SJSA1 (cell line): ENCODE measurements around the gene FLVCR2. TPM values are rescaled to one million over a fixed set of nuclear protein-coding genes. Genes with fewer than 3 reads are reported as not detected.
A peak's percentile ranks its signal among the peaks of the same experiment; 100 is the strongest.

Experiments used
- DNase-seq, 2 experiments: peaks; one replicate each; pipeline ENCODE4 v3.0.0-alpha.2; 2015 to 2020; ENCODE audit warnings: low spot score in 2 of 2, low read depth in 1 of 2
- H3K27ac ChIP-seq: fragments of 250-450 bp; sonication (Bioruptor Pico); 2 replicates; pipeline ENCODE4 v1.5.1; 2020; ENCODE audit warnings: mild to moderate bottlenecking, moderate library complexity
- H3K27me3 ChIP-seq: fragments of 250-450 bp; sonication (Bioruptor Pico); replicated peaks from 2 replicates; pipeline ENCODE4 v1.5.1; 2020; ENCODE audit warnings: mild to moderate bottlenecking, moderate library complexity
- H3K36me3 ChIP-seq: fragments of 250-450 bp; sonication (Bioruptor Pico); 2 replicates; pipeline ENCODE4 v1.5.1; 2020; ENCODE audit warnings: mild to moderate bottlenecking
- H3K4me1 ChIP-seq: fragments of 250-450 bp; sonication (Bioruptor Pico); replicated peaks from 2 replicates; pipeline ENCODE4 v1.6.1; 2021; ENCODE audit warnings: mild to moderate bottlenecking
- H3K4me3 ChIP-seq: fragments of 250-450 bp; sonication (Bioruptor Pico); 2 replicates; pipeline ENCODE4 v1.5.1; 2020; ENCODE audit warnings: mild to moderate bottlenecking
- H3K9me3 ChIP-seq: fragments of 250-450 bp; sonication (Bioruptor Pico); replicated peaks from 2 replicates; pipeline ENCODE4 v1.5.1; 2020; ENCODE audit warnings: mild to moderate bottlenecking
- total RNA-seq: library from RNA; depleted of rRNA; stranded (reverse); fragments of >200 nt; shearing (Covaris generic); gene quantifications from 2 replicates; pipeline ENCODE4 v1.2.3, GENCODE V29; 2014

FLVCR2 gene
- total RNA-seq, 1 experiment from 2014 or later: 0.39 TPM

DNA sequence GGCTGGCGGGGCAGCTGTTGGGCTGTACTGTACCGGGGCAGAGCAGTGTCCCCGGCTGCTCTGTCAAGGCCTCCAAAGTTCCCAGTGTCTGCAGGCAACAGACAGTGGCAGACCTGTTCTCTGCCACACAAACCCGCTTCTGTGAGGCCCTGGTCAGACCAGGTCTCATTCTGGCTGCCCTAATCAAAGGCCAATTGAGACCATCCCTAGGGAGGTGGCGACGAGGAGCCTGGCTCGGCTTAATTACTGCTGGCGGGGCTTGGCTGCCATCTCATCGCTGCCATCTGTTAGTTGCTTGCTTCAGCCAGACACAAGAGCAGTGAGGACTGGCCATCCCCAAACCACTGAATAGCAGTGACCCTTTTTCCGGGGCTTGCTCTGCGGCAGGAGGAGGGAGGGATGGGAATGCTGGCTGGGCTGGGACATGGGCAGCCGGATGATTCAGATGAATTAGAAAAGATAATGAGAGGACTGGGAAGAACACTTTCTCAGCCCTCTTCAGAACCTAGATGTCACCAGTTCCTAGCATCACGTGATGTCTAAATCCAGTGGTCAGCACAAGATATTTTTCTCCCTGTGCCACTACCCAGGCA lies 57.8 kb downstream of the FLVCR2 start:
- peak in 1 of 2 experiments; percentile 2 for DNase-seq
- H3K9me3 ChIP-seq: no peaks in the 10 kb centered on the region
- H3K36me3 ChIP-seq: no peaks in the 10 kb centered on the region
- H3K4me3 ChIP-seq: no peak overlapping the region
- no peaks in the 10 kb centered on the region for H3K27me3 ChIP-seq
- no peak overlapping the region for H3K27ac ChIP-seq
- H3K4me1 ChIP-seq: no peaks in the 10 kb centered on the region

- Histone ChIP-seq H3K27me3 (no peaks in the 10 kb centered on the region), H3K36me3 (no peaks in the 10 kb centered on the region), H3K4me3 (no peak overlapping the region), H3K27ac (no peak overlapping the region), H3K9me3 (no peaks in the 10 kb centered on the region), H3K4me1 (peaks cover 5% of the 10 kb centered on the region)
- no peak for DNase-seq
These were observed 62.5 kb downstream of the FLVCR2 start for GRCh38 chr14:75640876-75641275.

DNA sequence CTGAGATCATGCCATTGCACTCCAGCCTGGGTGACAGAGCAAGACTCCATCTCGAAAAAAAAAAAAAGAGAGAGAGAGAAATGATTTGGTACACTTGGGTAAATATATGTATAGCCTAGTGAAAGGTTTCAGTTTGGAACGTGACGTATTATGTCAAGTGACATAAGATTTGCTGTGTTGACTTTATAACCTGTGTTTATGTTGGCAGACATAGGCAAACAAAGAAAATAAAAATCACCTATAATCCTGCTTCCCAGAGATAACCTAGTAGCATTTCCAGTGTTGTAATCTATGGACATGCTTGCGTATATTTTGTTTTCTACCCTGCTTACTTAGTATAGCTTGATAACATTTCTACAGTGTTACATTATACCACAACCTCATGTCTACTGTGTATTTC lies 65.6 kb downstream of the FLVCR2 start:
- Histone ChIP-seq H3K4me3 (no peak overlapping the region), H3K36me3 (no peaks in the 10 kb centered on the region; the same call in 1 of the 2 replicates), H3K9me3 (no peaks in the 10 kb centered on the region), H3K27me3 (no peaks in the 10 kb centered on the region), H3K27ac (no peak overlapping the region), H3K4me1 (peaks cover 33% of the 10 kb centered on the region)
- no peak for DNase-seq

GRCh38 chr14:75645056-75645455 lies 66.6 kb downstream of the FLVCR2 start:
- Histone ChIP-seq H3K36me3 (peaks cover 9% of the 10 kb centered on the region), H3K4me3 (no peak overlapping the region), H3K27ac (no peak overlapping the region), H3K9me3 (no peaks in the 10 kb centered on the region), H3K27me3 (no peaks in the 10 kb centered on the region), H3K4me1 (peaks cover 36% of the 10 kb centered on the region)
- DNase-seq: no peak

GRCh38 chr14:75646762-75647161 lies 68.3 kb downstream of the FLVCR2 start:
- Histone ChIP-seq H3K9me3 (no peaks in the 10 kb centered on the region), H3K27me3 (no peaks in the 10 kb centered on the region), H3K4me1 (peaks cover 36% of the 10 kb centered on the region), H3K27ac (no peak overlapping the region), H3K36me3 (peaks cover 15% of the 10 kb centered on the region), H3K4me3 (no peak overlapping the region)
- no peak for DNase-seq

GRCh38 chr14:75647640-75648039 lies 69.2 kb downstream of the FLVCR2 start:
- H3K4me3 ChIP-seq: no peak overlapping the region
- H3K4me1 ChIP-seq: peaks cover 36% of the 10 kb centered on the region
- DNase-seq: no peak
- H3K27ac ChIP-seq: no peak overlapping the region
- H3K36me3 ChIP-seq: peaks cover 15% of the 10 kb centered on the region
- H3K27me3 ChIP-seq: no peaks in the 10 kb centered on the region
- no peaks in the 10 kb centered on the region for H3K9me3 ChIP-seq

- H3K4me1 ChIP-seq: peaks cover 36% of the 10 kb centered on the region
These were observed 69.8 kb downstream of the FLVCR2 start for GRCh38 chr14:75648066-75648838.

GRCh38 chr14:75649337-75649736 lies 70.9 kb downstream of the FLVCR2 start:
- H3K27ac ChIP-seq: no peak overlapping the region
- H3K4me3 ChIP-seq: no peak overlapping the region
- no peaks in the 10 kb centered on the region for H3K27me3 ChIP-seq
- H3K36me3 ChIP-seq: peaks cover 16% of the 10 kb centered on the region
- DNase-seq: no peak
- peaks cover 36% of the 10 kb centered on the region for H3K4me1 ChIP-seq
- H3K9me3 ChIP-seq: no peaks in the 10 kb centered on the region

More at GRCh38 chr14:75648066-75648838, 69.8 kb downstream of the FLVCR2 start:
- H3K9me3 ChIP-seq: no peaks in the 10 kb centered on the region
- H3K4me3 ChIP-seq: no peak overlapping the region
- peak; percentile 70 to 75 for DNase-seq
- H3K36me3 ChIP-seq: peaks cover 15% of the 10 kb centered on the region
- H3K27me3 ChIP-seq: no peaks in the 10 kb centered on the region
- no peak overlapping the region; the same call in none of the 2 replicates for H3K27ac ChIP-seq

GRCh38 chr14:75649773-75650172 lies 71.4 kb downstream of the FLVCR2 start:
- Histone ChIP-seq H3K27me3 (no peaks in the 10 kb centered on the region), H3K9me3 (no peaks in the 10 kb centered on the region), H3K4me1 (peaks cover 36% of the 10 kb centered on the region), H3K36me3 (peaks cover 18% of the 10 kb centered on the region), H3K27ac (no peak overlapping the region), H3K4me3 (no peak overlapping the region)
- no peak for DNase-seq

DNA sequence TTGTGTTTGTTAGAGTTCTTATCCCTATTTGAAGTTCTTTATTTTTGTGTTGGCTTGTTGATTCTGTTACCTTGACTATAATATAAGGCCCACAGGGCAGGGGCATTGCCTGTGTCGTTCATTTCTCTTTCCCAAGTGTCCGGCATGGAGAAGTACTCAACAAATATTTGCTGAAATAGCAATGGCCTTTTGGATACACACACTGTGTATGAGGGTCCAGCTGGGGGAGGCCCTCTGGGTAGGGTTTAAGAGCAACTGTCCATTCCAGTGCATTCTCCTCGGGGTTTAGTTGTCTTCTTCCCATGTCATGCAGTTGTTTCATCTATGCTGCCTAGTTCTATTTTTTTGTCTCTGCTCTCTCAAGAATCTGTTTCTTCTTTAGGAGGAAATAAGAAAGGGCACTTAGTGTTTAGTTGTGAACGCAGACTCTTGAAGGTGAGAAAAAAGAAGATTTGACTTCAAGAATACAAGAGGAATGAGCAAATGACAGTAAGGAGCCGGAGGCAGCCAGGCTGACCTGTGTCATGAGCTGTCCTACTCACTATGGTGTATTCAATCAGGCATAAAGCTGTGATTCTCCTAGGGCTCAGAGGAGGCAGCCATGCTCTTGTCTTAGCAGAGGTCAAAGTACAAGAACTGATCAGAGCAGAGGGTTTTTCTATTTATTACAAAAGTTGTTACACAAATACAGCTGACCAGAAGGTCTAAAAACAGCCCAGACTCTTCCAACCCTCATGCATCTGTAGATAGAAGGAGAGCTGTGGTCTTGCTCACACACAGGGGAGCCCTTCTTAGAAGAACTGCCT lies 72.0 kb downstream of the FLVCR2 start:
- Histone ChIP-seq H3K27me3 (no peaks in the 10 kb centered on the region), H3K4me1 (peaks cover 36% of the 10 kb centered on the region), H3K27ac (no peak overlapping the region), H3K9me3 (no peaks in the 10 kb centered on the region), H3K36me3 (peaks cover 18% of the 10 kb centered on the region), H3K4me3 (no peak overlapping the region)
- DNase-seq: no peak

GRCh38 chr14:75653563-75653962 lies 75.1 kb downstream of the FLVCR2 start:
- Histone ChIP-seq H3K27ac (no peak overlapping the region), H3K4me1 (peaks cover 7% of the 10 kb centered on the region), H3K27me3 (no peaks in the 10 kb centered on the region), H3K4me3 (no peak overlapping the region), H3K9me3 (no peaks in the 10 kb centered on the region), H3K36me3 (peaks cover 20% of the 10 kb centered on the region)
- no peak for DNase-seq

DNA sequence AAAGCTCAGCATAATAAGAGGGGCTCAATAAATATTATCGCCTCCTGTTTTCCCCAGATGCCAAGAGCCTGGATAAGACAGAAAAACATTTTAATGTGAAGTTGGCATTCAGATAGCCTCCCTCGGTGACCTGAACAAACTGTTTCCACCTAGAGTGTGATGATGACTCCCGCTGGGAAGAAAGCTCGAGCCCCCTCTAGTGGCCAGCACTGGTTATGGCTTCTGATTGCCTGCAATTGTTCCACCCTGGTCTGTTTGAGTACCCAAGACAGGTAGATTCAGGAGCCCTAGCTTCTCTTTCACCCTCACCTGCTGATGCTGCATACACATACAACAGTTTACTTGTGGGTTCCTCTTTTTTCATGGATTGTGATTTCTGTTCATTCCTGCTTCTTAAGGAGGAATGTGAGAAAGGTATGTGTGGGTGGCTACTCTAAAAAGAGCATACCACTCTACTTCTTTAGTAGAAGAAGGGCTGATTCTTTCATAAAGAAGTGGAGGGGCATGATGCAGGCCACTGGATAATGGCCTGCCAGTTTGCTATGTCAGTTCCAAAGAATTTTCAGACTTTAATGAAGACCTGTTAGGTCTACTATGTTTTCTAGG lies 75.8 kb downstream of the FLVCR2 start:
- no peak overlapping the region for H3K4me3 ChIP-seq
- no peak overlapping the region for H3K27ac ChIP-seq
- H3K9me3 ChIP-seq: no peaks in the 10 kb centered on the region
- H3K27me3 ChIP-seq: no peaks in the 10 kb centered on the region
- H3K4me1 ChIP-seq: peaks cover under 1% of the 10 kb centered on the region
- peaks cover 18% of the 10 kb centered on the region for H3K36me3 ChIP-seq
- DNase-seq: peak; percentile 52 to 63

DNA sequence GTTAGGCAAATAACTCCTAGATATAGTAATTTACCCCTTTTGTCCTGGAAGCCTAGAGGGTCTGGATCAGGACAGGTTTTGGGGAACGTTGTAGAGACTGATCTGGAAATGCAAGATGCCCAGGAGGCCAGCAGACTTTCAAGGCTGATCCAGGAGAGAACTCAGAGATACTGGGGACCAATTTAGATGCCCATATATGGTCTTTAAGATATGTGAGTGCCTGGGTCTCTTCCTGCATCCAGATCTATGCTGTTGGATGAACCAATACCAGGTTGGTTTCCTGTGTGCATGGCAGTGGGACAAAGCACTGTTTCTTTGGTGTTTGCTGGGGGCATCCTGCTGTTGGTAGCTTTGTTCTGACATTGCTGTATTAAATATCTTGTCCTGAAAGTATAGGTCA lies 76.8 kb downstream of the FLVCR2 start:
- Histone ChIP-seq H3K27me3 (no peaks in the 10 kb centered on the region), H3K4me3 (no peak overlapping the region), H3K4me1 (0 out of 2 replicates have a peak, but pooled peaks cover 4% of the 10 kb centered on the region), H3K36me3 (peaks cover 10% of the 10 kb centered on the region), H3K9me3 (no peaks in the 10 kb centered on the region), H3K27ac (no peak overlapping the region)
- no peak for DNase-seq
